HG03103 (cell line): ENCODE measurements around the gene GALNT10.
A peak's percentile ranks its signal among the peaks of the same experiment; 100 is the strongest.

Experiments
- ATAC-seq: cut with Tn5 transposase; IDR thresholded peaks from one replicate; pipeline ENCODE4 v1.9.1; 2021; ENCODE audit warnings: low read depth; ENCODE audit not compliant: unreplicated experiment

GALNT10 gene

GRCh38 chr5:154393850-154394249 is 203.3 kb downstream of the GALNT10 start:
- ATAC-seq, result no peak

GRCh38 chr5:154394307-154394706 is 203.8 kb downstream of the GALNT10 start:
- ATAC-seq, result no peak

- ATAC-seq, result peak; percentile 53
Observed at GRCh38 chr5:154395407-154396106, 205.0 kb downstream of the GALNT10 start.

- ATAC-seq, result no peak
Observed at GRCh38 chr5:154396128-154396527, 205.6 kb downstream of the GALNT10 start.

GRCh38 chr5:154397652-154398406 is 207.3 kb downstream of the GALNT10 start:
- no peak for ATAC-seq

GRCh38 chr5:154400678-154401077 is 210.1 kb downstream of the GALNT10 start:
- no peak for ATAC-seq

- ATAC-seq, result no peak
Observed at GRCh38 chr5:154401355-154401754, 210.8 kb downstream of the GALNT10 start.

GRCh38 chr5:154401931-154402330 is 211.4 kb downstream of the GALNT10 start:
- no peak for ATAC-seq

- no peak for ATAC-seq
Observed at GRCh38 chr5:154402611-154403010, 212.1 kb downstream of the GALNT10 start.

GRCh38 chr5:154403234-154403633 is 212.7 kb downstream of the GALNT10 start:
- no peak for ATAC-seq

GRCh38 chr5:154403776-154404387 is 213.3 kb downstream of the GALNT10 start:
- no peak for ATAC-seq

- ATAC-seq, result peak; percentile 98
Observed at GRCh38 chr5:154405078-154405792, 214.7 kb downstream of the GALNT10 start.

- no peak for ATAC-seq
Observed at GRCh38 chr5:154406231-154406630, 215.7 kb downstream of the GALNT10 start.

GRCh38 chr5:154406826-154407225 is 216.3 kb downstream of the GALNT10 start:
- no peak for ATAC-seq

- ATAC-seq, result no peak
Observed at GRCh38 chr5:154408811-154409210, 218.3 kb downstream of the GALNT10 start.

- no peak for ATAC-seq
Observed at GRCh38 chr5:154409230-154409840, 218.8 kb downstream of the GALNT10 start.

- ATAC-seq, result no peak
Observed at GRCh38 chr5:154410008-154410407, 219.5 kb downstream of the GALNT10 start.

GRCh38 chr5:154410786-154411185 is 220.3 kb downstream of the GALNT10 start:
- ATAC-seq, result no peak

GRCh38 chr5:154411338-154411737 is 220.8 kb downstream of the GALNT10 start:
- no peak for ATAC-seq

- no peak for ATAC-seq
Observed at GRCh38 chr5:154412316-154412715, 221.8 kb downstream of the GALNT10 start.

GRCh38 chr5:154412925-154413324 is 222.4 kb downstream of the GALNT10 start:
- ATAC-seq, result no peak
